K562 (cell line): ENCODE measurements around the gene ABAT.
"Not testable (repeated sequence)": the region's sequence is repeated elsewhere in the genome, so short reads cannot be mapped to it uniquely, and the experiment has no call there.

ENCODE experiments used
- CREB1 ChIP-seq, 2 experiments: sonication (generic) in 1 of 2; formaldehyde crosslinking in 1 of 2; IDR thresholded peaks; 2 replicates each; pipeline versions ENCODE4 v1.6.1 to v1.8.0; 2012 to 2022; ENCODE audit warnings: inconsistent platforms in 1 of 2, mild to moderate bottlenecking in 1 of 2, missing genetic modification reagents in 1 of 2, moderate library complexity in 1 of 2
- EZH2 ChIP-seq: IDR thresholded peaks from 2 replicates; pipeline ENCODE4 v1.6.1; 2012; ENCODE audit warnings: low read depth, mild to moderate bottlenecking, inconsistent platforms, low read length, borderline replicate concordance
- JUN ChIP-seq, 2 experiments: sonication (generic) in 1 of 2; formaldehyde crosslinking in 1 of 2; IDR thresholded peaks; 2 replicates each; pipeline versions ENCODE4 v1.6.1 to v1.8.0; 2012 to 2022; ENCODE audit warnings: borderline replicate concordance in 2 of 2, mild to moderate bottlenecking in 2 of 2, improper control_type of control experiment in 1 of 2, low read depth in 1 of 2, low read length in 1 of 2, missing genetic modification reagents in 1 of 2
- MAX ChIP-seq: sonication (generic); formaldehyde crosslinking; IDR thresholded peaks from 2 replicates; pipeline ENCODE4 v1.9.0; 2022; ENCODE audit warnings: mild to moderate bottlenecking, missing genetic modification reagents
- NCOR1 ChIP-seq: fragments of 450-650 bp; IDR thresholded peaks from 2 replicates; pipeline ENCODE4 v1.6.1; 2016; ENCODE audit warnings: mild to moderate bottlenecking, moderate library complexity
- NR2C2 ChIP-seq, 2 experiments: fragments of 200-800 bp in 1 of 2; sonication (Bioruptor generic) in 1 of 2; sonication (generic) in 1 of 2; formaldehyde crosslinking in 1 of 2; IDR thresholded peaks; 2 replicates each; pipeline versions ENCODE4 v1.6.1 to v1.8.0; 2016 to 2022; ENCODE audit warnings: mild to moderate bottlenecking in 1 of 2, missing compliant biosample characterization in 1 of 2, missing genetic modification characterization in 1 of 2, missing genetic modification reagents in 1 of 2
- NRF1 ChIP-seq, 2 experiments: fragments of 450-650 bp; IDR thresholded peaks in 1 of 2; conservative IDR thresholded peaks in 1 of 2; 2 replicates each; pipeline ENCODE4 v1.6.1; 2014; ENCODE audit warnings: mild to moderate bottlenecking in 2 of 2
- TCF3 ChIP-seq: sonication (generic); formaldehyde crosslinking; IDR thresholded peaks from 2 replicates; pipeline ENCODE4 v1.4.0; 2020; ENCODE audit warnings: mild to moderate bottlenecking, missing genetic modification reagents
- ZNF436 ChIP-seq: fragments of 250-450, 450-650 bp; sonication (Bioruptor Pico); formaldehyde crosslinking; IDR thresholded peaks from 2 replicates; pipeline ENCODE4 v1.7.0; 2020; ENCODE audit warnings: mild to moderate bottlenecking

- TF ChIP-seq CREB1 (IDR thresholded peaks at IDR 0.05); CREB1 (CRISPR knock-in tag; IDR thresholded peaks at IDR 0.05); EZH2; ZNF436 (CRISPR knock-in tag); NCOR1; TCF3 (CRISPR knock-in tag); NR2C2 (CRISPR knock-in tag; IDR thresholded peaks at IDR 0.05); NR2C2 (tag; IDR thresholded peaks at IDR 0.05); NRF1 (conservative IDR thresholded peaks at IDR 0.05 in 1 of 2, IDR thresholded peaks at IDR 0.05 in 1 of 2); MAX (CRISPR knock-in tag); JUN (IDR thresholded peaks at IDR 0.05; ENCODE audit: borderline replicate concordance, low read depth, low read length); JUN (CRISPR knock-in tag; IDR thresholded peaks at IDR 0.05; ENCODE audit: borderline replicate concordance): not testable (repeated sequence)
These were observed 74.5 kb downstream of the ABAT start for GRCh38 chr16:8748944-8749343.
